Activated CD4-positive, CD25-positive, alpha-beta regulatory T cell treated with anti-CD3 and anti-CD28 coated beads, Interleukin-2, amount 50 U/mL, for 72 hours (primary cell): Measurements from ENCODE around the gene CDH24.
"Not testable (repeated sequence)": the region's sequence is repeated elsewhere in the genome, so short reads cannot be mapped to it uniquely, and the experiment has no call there.

ENCODE experiments used
- DNase-seq: peaks from one replicate; pipeline ENCODE4 v3.0.0; 2021

CDH24 gene

GRCh38 chr14:23015618-23016017 lies 41.7 kb downstream of the CDH24 start:
- DNase-seq, result no peak

GRCh38 chr14:23013749-23014054 lies 43.6 kb downstream of the CDH24 start:
- DNase-seq, result not testable (repeated sequence)

GRCh38 chr14:23013054-23013748 lies 44.1 kb downstream of the CDH24 start:
- no peak for DNase-seq

GRCh38 chr14:23009939-23010726 lies 47.2 kb downstream of the CDH24 start, which contains the start of gene C14orf93:
Gene C14orf93, minus strand, starts transcription at chr14:23010143. Its CDS starts 11,120 bp downstream, at chr14:22999023.
- peak; percentile 83 for DNase-seq

- no peak for DNase-seq
These were observed 47.8 kb downstream of the CDH24 start for GRCh38 chr14:23009483-23009938.

- DNase-seq, result no peak
These were observed 48.5 kb downstream of the CDH24 start for GRCh38 chr14:23008831-23009230.

- peak; percentile 96 for DNase-seq
These were observed 50.5 kb downstream of the CDH24 start for GRCh38 chr14:23006544-23007419.

- DNase-seq, result no peak
These were observed 51.2 kb downstream of the CDH24 start for GRCh38 chr14:23006188-23006534.

GRCh38 chr14:23005451-23006187 lies 51.7 kb downstream of the CDH24 start:
- no peak for DNase-seq

GRCh38 chr14:23004274-23004673 lies 53.0 kb downstream of the CDH24 start:
- DNase-seq, result not testable (repeated sequence)

GRCh38 chr14:23002592-23002991 lies 54.7 kb downstream of the CDH24 start:
- DNase-seq, result no peak

- DNase-seq, result no peak
These were observed 56.5 kb downstream of the CDH24 start for GRCh38 chr14:23000860-23001259.

GRCh38 chr14:22998329-22999012 lies 58.8 kb downstream of the CDH24 start:
- DNase-seq, result no peak

- no peak for DNase-seq
These were observed 59.5 kb downstream of the CDH24 start for GRCh38 chr14:22997676-22998323.
